ENCODE measurements around the gene C10orf120.

Gene C10orf120

GRCh38 chr10:122702275-122702674, 2.6 kb upstream of the C10orf120 start:
- DNase-seq = no peak

- DNase-seq = no peak
Observed at GRCh38 chr10:122701652-122702051, 2.0 kb upstream of the C10orf120 start.

GRCh38 chr10:122696687-122697086, 3.0 kb downstream of the C10orf120 start:
- no peak for DNase-seq

- DNase-seq = no peak
Observed at GRCh38 chr10:122692744-122693143, 6.9 kb downstream of the C10orf120 start.

GRCh38 chr10:122689146-122689820, 10.4 kb downstream of the C10orf120 start:
- DNase-seq = no peak

GRCh38 chr10:122688293-122688989, 11.2 kb downstream of the C10orf120 start:
- no peak for DNase-seq

GRCh38 chr10:122682522-122682921, 17.1 kb downstream of the C10orf120 start:
- DNase-seq = no peak

GRCh38 chr10:122678266-122678665, 21.4 kb downstream of the C10orf120 start:
- DNase-seq = no peak

- no peak for DNase-seq
Observed at GRCh38 chr10:122675278-122675677, 24.4 kb downstream of the C10orf120 start.

- DNase-seq = no peak
Observed at GRCh38 chr10:122674781-122675180, 24.9 kb downstream of the C10orf120 start.

- DNase-seq = no peak
Observed at GRCh38 chr10:122673731-122674130, 25.9 kb downstream of the C10orf120 start.

- DNase-seq = no peak
Observed at GRCh38 chr10:122673269-122673668, 26.4 kb downstream of the C10orf120 start.

- DNase-seq = no peak
Observed at GRCh38 chr10:122672655-122673054, 27.0 kb downstream of the C10orf120 start.

GRCh38 chr10:122671355-122671754, 28.3 kb downstream of the C10orf120 start:
- DNase-seq = no peak

- no peak for DNase-seq
Observed at GRCh38 chr10:122669842-122670241, 29.8 kb downstream of the C10orf120 start.

GRCh38 chr10:122669045-122669444, 30.6 kb downstream of the C10orf120 start:
- no peak for DNase-seq

GRCh38 chr10:122665946-122666345, 33.7 kb downstream of the C10orf120 start:
- DNase-seq = no peak

GRCh38 chr10:122665329-122665860, 34.3 kb downstream of the C10orf120 start:
- no peak for DNase-seq

GRCh38 chr10:122664501-122664900, 35.1 kb downstream of the C10orf120 start:
- no peak for DNase-seq

GRCh38 chr10:122663516-122664130, 36.0 kb downstream of the C10orf120 start:
- DNase-seq = no peak

- DNase-seq = no peak
Observed at GRCh38 chr10:122662231-122662630, 37.4 kb downstream of the C10orf120 start.

GRCh38 chr10:122660696-122661095, 39.0 kb downstream of the C10orf120 start:
- DNase-seq = no peak

- no peak for DNase-seq
Observed at GRCh38 chr10:122659651-122660050, 40.0 kb downstream of the C10orf120 start.

- DNase-seq = no peak
Observed at GRCh38 chr10:122659126-122659525, 40.5 kb downstream of the C10orf120 start.
